ENCODE measurements around the gene GCNA. TPM values are rescaled to one million over a fixed set of nuclear protein-coding genes. Genes with fewer than 3 reads are reported as not detected.

GCNA gene
- total and polyA plus RNA-seq, 12 donors, result 0.18 to 23.3 (median 2.2) TPM

GRCh38 chrX:71626576-71626975 lies 48.3 kb downstream of the GCNA start:
- H3K4me3 ChIP-seq, result no peak overlapping the region
- intact Hi-C loops (cut with DNase I), result no loop called here

GRCh38 chrX:71627588-71628404 lies 49.6 kb downstream of the GCNA start:
- Histone ChIP-seq H3K4me1 (replicated peaks in 1 of 2) (peaks cover 0 to 3% of the 10 kb centered on the region in 2 donors), H3K9me3 (replicated peaks in 1 of 3) (no peaks in the 10 kb centered on the region), H3K27me3 (peaks cover 6% of the 10 kb centered on the region), H3K27ac (no peak overlapping the region), H3K36me3 (replicated peaks in 1 of 2) (no peaks in the 10 kb centered on the region), H3K4me3 (no peak overlapping the region)
- TF ChIP-seq CTCF (IDR thresholded peaks at IDR 0.05), result no peak
- no peak for TF ChIP-seq POLR2A (IDR thresholded peaks at IDR 0.05)
- DNase-seq, result peak in 1 of 7 donors; percentile 19
- WGBS, 4 donors, result 66 to 77% (median 70%) methylated on average over 14 of the region's 14 CpGs
- intact Hi-C loops (cut with DNase I), result no loop called here

More at GRCh38 chrX:71626576-71626975, 48.3 kb downstream of the GCNA start:
- Histone ChIP-seq H3K9me3 (replicated peaks in 1 of 3) (no peaks in the 10 kb centered on the region), H3K27me3 (peaks cover 11% of the 10 kb centered on the region), H3K4me1 (replicated peaks in 1 of 2) (peaks cover 0 to 4% of the 10 kb centered on the region in 2 donors), H3K27ac (no peak overlapping the region), H3K36me3 (replicated peaks in 1 of 2) (no peaks in the 10 kb centered on the region)
- no peak for DNase-seq
- TF ChIP-seq POLR2A (IDR thresholded peaks at IDR 0.05) (no peak), CTCF (IDR thresholded peaks at IDR 0.05) (no peak)
- 79 to 100% (median 89%) methylated on average over 2 to 6 of the region's 6 CpGs for WGBS, 4 donors

- no peak for DNase-seq
- no peaks in the 10 kb centered on the region for H3K9me3 ChIP-seq (replicated peaks in 1 of 3)
- H3K27ac ChIP-seq, result no peak overlapping the region
- WGBS, 4 donors, result 73 to 100% (median 87%) methylated on average over 1 to 2 of the region's 2 CpGs
- no peaks in the 10 kb centered on the region for H3K4me1 ChIP-seq (replicated peaks in 1 of 2)
- no peaks in the 10 kb centered on the region for H3K36me3 ChIP-seq (replicated peaks in 1 of 2)
- H3K27me3 ChIP-seq, result peaks cover 6% of the 10 kb centered on the region
- no peak overlapping the region for H3K4me3 ChIP-seq
- TF ChIP-seq CTCF (IDR thresholded peaks at IDR 0.05) (no peak), POLR2A (IDR thresholded peaks at IDR 0.05) (no peak)
- intact Hi-C loops (cut with DNase I), result no loop called here
Measured at GRCh38 chrX:71629467-71629866, 51.2 kb downstream of the GCNA start.

- no peaks in the 10 kb centered on the region for H3K9me3 ChIP-seq (replicated peaks in 1 of 3)
- no peak overlapping the region for H3K27ac ChIP-seq
- intact Hi-C loops (cut with DNase I), result no loop called here
- H3K4me1 ChIP-seq (replicated peaks in 1 of 2), result no peaks in the 10 kb centered on the region
- DNase-seq, result no peak
- WGBS, 4 donors, result 72 to 81% (median 74%) methylated on average over 10 of the region's 10 CpGs
- H3K4me3 ChIP-seq, result no peak overlapping the region
- no peaks in the 10 kb centered on the region for H3K27me3 ChIP-seq
- no peaks in the 10 kb centered on the region for H3K36me3 ChIP-seq (replicated peaks in 1 of 2)
- TF ChIP-seq CTCF (IDR thresholded peaks at IDR 0.05) (no peak), POLR2A (IDR thresholded peaks at IDR 0.05) (no peak)
Measured at GRCh38 chrX:71632923-71633657, 54.9 kb downstream of the GCNA start.

Measured in adrenal gland (tissue), 12 donors.